Stimulated activated CD8-positive, alpha-beta memory T cell treated with anti-CD3 and anti-CD28 coated beads, Interleukin-7, amount 100 ng/mL, for 4 hours (primary cell): Measurements from ENCODE around the gene CYTH1.
"Not testable (repeated sequence)": the region's sequence is repeated elsewhere in the genome, so short reads cannot be mapped to it uniquely, and the experiment has no call there.

ENCODE experiments used
- DNase-seq, 2 donors: peaks; one replicate each; pipeline ENCODE4 v3.0.0-alpha.2; 2020; ENCODE audit warnings: low read depth in 2 of 2

The CYTH1 gene

GRCh38 chr17:78788451-78788850, 6.4 kb upstream of the CYTH1 start:
- DNase-seq: no peak

DNA sequence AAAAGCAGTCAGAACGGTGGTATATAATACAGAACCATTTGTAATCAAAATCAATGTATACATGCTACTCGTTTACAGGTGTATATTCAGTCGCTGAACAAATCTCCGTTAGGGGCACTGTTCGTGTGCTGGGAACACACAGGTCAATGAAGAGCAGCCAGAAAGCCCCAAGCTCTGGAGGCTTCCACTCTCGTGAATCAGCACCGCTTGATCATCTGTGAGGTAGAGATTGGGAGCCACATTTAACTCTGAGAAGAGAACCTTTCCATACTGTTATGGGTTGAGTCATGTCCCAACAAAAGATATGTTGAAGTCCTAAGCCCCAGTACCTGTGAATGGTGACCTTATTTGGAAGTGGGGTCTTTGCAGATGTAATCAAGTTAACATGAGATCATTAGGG, 5.4 kb upstream of the CYTH1 start:
- DNase-seq: no peak

DNA sequence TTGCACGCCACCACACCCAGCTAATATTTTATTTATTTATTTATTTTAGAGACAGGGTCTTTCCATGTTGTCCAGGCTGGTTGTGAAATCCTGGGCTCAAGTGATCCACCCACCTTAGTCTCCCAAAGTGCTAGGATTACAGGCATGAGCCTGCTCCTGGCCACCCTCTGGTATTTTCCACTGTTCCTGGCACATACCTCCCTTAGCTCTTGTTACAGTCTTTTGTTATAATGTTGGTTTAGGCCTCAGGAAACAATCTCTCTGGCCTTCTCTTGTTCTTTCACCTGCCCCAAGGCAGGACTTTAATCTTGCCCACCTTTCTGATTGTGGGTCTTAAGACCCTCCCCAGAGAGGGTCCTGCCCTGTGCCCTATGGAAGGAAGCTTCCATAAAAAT, 3.6 kb upstream of the CYTH1 start:
- DNase-seq: no peak

GRCh38 chr17:78785011-78785662, 3.1 kb upstream of the CYTH1 start:
- no peak for DNase-seq

DNA sequence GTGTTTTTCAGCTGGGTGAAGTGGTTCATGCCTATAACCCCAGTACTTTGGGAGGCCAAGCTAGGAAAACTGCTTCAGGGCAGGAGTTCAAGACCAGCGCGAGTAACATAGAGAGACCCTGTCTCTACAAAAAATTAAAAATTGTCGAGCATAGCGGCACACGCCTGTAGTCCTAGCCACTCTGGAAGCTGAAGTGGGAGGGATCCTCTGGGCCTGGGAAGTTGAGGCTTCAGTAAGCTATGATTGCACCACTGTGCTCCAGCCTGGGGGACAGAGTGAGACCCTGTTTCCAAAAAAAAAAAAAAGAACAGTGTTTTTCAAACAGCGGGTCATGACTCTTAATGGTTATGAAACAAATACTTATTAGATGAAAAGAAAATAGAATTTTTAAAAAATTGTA, 2.3 kb upstream of the CYTH1 start:
- DNase-seq: no peak

DNA sequence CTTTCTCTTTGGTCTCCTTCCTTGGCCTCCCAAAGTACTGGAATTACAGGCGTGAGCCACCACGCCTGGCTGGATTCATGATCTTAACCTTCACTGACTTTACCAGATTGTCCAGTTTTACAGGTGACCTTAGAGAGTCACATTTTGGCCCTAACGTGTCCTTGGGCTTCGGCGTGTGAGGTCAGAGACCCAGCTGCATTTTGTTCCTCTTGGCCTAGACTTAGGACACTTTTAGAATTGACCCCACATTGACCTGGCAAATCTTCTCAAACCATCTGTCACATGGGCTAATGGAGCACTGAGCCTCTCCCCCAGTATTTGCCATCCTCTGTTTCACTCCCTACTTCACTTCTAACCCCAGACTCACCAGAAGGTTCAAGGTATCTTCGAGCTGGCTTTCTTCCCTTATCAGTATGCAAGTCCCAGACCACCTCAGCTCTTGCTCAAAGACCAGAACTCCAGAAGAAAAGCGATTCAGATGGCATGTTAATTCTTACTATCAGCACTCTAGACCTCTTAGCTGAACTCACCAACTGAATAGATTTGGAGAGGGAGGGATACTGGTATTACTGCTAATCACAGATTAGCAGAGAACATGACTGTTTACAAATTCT, 1.7 kb upstream of the CYTH1 start:
- no peak for DNase-seq

DNA sequence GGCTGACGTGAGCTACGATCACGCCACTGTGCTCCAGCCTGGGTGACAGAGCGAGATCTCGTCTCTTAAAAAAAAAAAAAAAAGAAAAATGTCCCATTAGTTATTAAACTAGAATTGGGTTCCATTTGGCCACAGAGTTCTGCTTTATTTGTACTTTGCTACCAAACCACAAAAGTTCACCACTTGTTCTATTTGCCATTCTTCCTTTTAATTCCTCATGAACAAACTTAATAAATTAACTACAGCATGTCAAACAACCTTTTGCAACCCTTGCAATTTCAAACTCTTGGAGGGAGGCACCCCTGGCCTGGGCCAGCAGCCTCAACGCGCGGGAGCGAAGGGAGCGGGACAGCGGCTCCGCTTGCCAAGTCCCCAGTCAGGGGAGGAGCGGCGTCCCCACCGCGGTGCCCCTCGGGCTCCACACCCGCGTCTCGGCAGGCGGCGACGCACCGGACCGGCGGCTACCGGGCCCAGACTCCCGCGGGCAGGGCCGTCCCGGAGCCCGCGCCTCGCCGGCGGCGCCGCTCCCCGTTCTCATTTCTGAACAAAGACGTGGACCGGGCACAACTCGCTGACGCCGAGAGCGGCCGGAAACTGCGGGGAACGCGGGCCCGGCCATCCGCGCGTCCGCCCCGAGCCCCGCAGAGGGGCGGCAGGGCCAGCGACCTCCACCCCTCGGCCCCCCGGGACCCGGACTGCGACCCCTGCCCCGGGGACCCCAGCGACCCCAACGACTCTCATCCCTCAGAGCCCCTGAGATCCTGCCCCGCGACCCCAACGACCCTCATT, 775 bp downstream of the CYTH1 start:
- peak in 1 of 2 donors; percentile 29 for DNase-seq

DNA sequence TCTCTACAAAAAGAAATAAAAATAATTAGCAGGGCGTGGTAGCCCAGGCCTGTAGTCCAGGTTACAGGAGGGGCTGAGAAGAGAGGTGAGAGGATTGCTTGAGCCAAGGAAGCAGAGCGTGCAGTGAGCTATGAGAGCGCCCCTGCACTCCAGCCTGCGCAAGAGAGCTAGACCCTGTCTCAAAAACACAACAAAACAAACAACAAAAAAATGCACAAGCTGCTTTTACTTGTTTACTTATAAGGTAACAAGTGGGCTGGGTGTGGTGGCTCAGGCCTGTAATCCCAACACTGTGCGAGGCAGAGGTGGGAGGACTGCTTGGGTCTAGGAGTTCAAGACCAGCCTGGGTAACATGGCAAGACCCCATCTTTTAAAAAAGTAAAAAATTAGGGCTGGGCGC, 1.7 kb downstream of the CYTH1 start:
- DNase-seq: no peak

GRCh38 chr17:78779850-78780249, 2.2 kb downstream of the CYTH1 start:
- DNase-seq: no peak

- not testable (repeated sequence) for DNase-seq
These were observed 2.8 kb downstream of the CYTH1 start for GRCh38 chr17:78779286-78779651.

DNA sequence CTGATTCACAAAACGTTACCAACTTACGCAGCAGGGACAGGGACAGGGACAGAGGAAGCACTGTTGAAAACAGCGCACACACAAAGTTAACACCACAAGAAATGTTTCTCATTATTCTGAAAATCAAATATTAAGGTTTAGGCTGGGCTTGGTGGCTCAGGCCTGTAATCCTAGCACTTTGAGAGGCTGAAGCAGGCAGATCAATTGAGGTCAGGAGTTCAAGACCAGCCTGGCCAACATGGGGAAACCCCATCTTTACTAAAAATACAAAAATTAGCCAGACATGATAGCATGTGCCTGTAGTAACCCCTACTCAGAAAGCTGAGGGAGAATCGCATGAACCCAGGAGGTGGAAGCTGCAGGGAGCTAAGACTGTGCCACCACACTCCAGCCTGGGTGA, 4.2 kb downstream of the CYTH1 start:
- no peak for DNase-seq

DNA sequence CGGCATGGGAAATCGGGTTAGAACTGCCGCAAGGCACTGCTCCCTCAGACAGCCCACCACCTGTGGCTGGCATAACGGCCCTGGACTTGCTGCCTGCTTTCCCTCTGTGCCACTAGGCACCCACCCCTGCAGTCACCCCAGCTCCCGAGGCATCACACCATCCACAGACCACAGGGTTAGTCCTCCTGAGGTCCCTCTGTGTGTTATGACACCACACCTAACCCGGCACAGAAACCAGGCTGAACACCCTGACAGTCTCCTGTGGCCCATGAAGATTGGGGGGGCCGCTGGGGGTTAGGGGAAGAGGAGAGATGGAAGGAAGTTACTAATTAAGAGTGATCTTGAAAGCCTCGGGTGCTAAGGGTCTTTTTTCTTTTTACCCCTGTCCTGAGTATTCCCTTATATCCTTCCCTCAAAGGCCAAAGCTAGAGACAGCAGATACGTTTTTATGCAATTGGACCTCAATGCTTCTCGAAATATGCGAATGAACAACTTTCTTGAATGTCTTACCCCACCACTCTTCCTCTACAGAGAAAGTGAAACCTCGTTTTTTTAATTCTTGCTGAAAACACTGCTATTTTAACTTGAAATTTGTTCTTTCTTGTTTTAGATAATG, 7.0 kb downstream of the CYTH1 start:
- peak in 1 of 2 donors; percentile 48 for DNase-seq

DNA sequence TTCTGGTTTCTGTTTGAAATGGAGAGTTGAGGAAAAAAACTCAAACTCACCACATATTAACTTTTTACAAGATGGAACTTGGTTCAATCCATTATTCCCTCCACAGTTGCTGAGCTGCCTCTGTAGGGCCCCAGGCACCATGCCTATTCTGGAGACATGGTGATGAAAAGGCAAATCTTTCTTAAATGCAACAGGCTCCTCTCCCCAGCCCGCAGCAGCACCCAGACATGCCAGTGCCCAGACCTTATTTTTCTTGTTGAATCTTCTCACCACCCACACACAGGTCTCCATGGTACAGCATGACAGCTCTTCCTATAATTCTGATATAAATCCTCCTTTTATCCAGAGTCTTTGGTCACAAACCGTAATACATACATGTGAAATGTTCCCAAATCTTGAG, 7.6 kb downstream of the CYTH1 start:
- no peak for DNase-seq

DNA sequence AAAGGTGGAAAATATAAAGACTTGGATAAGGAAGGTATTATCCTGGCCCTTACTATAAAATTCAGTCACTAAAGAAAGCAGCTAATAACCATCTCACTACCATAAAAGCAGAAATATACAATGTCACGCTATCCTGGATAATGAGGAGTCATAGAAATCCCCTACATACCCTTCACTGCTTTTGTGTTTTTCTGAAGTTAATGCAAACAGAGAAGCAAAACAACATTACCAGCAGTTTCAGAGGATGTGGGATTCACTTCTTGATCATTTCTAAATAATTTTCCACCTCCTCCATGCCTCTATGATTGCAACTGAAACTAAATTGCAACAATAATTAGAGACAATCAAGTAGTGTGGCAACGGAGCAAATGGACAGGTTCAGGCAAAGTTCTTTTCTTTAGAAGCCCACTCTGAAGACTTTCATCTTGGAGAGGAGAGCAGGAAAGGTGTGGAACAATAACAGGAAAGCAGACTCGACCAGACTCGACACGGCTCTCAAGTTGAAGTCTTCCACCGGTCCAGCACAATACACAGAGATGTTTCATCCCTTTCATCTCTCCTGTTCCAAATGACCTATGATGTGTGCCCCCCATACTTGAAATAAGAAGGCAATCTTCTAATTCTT, 10.2 kb downstream of the CYTH1 start:
- no peak for DNase-seq

- DNase-seq: no peak
These were observed 12.8 kb downstream of the CYTH1 start for GRCh38 chr17:78769196-78769773.

- DNase-seq: no peak
These were observed 14.3 kb downstream of the CYTH1 start for GRCh38 chr17:78767806-78768205.

GRCh38 chr17:78766743-78767294, 15.3 kb downstream of the CYTH1 start:
- no peak for DNase-seq

DNA sequence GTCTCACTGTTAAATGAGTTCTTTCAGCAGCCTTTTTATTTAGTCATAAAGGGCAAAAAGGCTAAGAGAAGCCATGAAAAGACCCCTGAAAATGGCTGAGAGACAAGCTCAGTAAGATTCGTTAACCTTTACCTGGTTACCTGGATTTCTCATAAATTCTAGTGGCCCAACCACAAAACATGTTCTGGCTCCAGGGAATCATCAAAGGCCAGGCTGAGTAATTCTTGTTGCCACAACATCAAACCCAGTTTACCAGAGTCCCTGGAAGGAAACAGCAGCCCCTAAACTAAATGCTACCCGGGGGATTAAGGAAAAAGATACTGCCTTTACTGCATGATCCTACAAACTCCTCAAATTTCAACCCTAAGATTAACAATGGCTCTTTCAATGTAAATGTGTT, 15.8 kb downstream of the CYTH1 start:
- no peak for DNase-seq

- DNase-seq: no peak
These were observed 16.3 kb downstream of the CYTH1 start for GRCh38 chr17:78765821-78766220.

DNA sequence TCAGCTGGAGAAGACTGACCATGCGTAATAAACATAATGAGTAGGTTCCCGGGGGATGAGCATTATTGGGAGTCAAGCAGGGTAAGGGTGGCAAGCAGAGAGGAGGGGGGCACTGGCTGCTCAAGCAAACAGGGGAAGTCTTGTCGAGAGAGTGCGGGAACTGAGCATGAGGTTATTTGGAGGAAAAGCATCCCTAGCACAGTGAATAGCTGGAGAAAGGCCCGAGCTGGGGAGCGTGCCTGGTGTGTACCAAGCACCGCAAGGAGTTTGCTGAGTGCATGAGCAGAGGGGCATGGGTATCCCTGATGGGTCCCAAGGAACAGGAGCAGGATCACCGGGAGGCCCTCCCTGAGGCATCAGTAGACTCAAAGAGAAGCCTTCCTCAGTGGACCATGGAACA, 17.2 kb downstream of the CYTH1 start:
- DNase-seq: no peak

DNA sequence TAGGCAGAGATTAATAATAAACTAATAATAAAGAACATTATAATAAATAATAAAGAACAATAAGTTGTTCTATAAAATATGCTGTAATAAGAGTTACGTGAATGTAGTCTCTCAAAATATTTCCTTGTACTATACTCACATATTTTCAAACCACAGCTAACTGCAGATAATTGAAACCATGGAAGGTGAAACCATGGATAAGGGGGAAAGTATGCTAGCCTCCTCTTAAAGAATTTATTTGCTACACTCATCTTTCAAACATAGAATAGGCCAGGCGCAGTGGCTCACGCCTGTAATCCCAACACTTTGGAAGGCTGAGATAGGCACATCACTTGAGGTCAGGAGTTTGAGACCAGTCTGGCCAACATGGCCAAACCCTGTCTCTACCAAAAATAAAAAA, 18.5 kb downstream of the CYTH1 start:
- no peak for DNase-seq
